ENCODE results near the gene C9orf72.

The C9orf72 gene

DNA sequence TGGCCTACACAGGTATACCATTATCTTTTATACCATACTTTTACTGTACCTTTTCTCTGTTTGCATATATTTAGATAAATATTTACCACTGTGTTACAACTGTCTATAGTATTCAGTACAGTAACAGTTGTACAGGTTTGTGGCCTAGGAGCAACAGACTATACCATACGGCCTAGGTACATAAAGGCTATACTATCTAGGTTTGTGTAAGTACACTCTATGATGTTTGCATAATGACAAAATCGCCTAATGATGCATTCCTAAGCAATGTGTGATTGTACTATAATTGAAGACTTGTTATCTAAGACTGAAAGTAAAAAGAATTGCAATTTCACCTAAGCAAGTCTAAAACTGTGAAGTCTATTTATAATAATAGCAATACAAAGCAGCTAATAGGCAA is 3.9 kb downstream of the C9orf72 start:
- peak; percentile 52 for DNase-seq (ENCODE audit: low read depth)
- H3K4me3 ChIP-seq (ENCODE audit: low read depth, low read length) = no peak overlapping the region
- TF ChIP-seq, protein P1, sequence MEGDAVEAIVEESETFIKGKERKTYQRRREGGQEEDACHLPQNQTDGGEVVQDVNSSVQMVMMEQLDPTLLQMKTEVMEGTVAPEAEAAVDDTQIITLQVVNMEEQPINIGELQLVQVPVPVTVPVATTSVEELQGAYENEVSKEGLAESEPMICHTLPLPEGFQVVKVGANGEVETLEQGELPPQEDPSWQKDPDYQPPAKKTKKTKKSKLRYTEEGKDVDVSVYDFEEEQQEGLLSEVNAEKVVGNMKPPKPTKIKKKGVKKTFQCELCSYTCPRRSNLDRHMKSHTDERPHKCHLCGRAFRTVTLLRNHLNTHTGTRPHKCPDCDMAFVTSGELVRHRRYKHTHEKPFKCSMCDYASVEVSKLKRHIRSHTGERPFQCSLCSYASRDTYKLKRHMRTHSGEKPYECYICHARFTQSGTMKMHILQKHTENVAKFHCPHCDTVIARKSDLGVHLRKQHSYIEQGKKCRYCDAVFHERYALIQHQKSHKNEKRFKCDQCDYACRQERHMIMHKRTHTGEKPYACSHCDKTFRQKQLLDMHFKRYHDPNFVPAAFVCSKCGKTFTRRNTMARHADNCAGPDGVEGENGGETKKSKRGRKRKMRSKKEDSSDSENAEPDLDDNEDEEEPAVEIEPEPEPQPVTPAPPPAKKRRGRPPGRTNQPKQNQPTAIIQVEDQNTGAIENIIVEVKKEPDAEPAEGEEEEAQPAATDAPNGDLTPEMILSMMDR (IDR thresholded peaks at IDR 0.05; ENCODE audit: control insufficient read depth, extremely low read depth, insufficient read depth) = no peak

DNA sequence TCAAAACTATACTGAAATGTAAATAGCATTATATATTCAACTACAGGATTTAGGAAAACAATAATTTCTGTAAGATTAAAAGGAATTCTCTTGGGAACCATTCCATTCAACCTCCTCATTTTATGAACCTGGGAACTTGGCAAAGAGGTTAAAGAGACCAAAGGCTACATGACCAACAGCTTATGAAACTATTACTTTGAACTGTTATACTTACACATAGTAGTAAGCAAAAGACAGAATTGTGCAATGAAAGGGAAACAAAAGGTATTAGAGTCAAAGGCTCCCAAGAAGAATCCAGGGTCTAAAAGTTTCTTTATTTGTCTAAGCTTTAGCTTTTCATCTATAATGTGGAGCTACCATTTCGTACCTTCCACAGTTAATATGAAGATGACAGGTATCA is 7.2 kb downstream of the C9orf72 start:
- TF ChIP-seq, protein P1 (IDR thresholded peaks at IDR 0.05; ENCODE audit: control insufficient read depth, extremely low read depth, insufficient read depth) = no peak
- no peak overlapping the region for H3K4me3 ChIP-seq (ENCODE audit: low read depth, low read length)
- DNase-seq (ENCODE audit: low read depth) = no peak

DNA sequence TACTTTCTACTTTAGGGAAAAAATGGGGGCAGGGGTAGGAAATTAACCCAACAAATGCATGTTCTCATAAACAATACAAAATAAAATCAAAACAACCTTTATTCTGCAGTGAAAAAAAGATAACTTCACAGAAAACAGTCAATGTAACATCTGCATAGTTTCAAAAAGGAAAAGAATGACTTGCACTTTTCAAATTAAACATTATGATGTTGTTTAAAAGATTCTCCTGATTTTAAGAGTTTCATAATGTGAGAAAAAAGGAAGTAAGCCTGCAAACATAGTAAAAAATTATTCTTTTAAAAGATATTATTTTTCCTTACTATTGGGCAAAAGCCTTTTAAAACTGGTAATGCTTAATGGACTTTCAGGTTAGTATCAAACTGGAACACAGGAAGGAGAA is 7.6 kb downstream of the C9orf72 start:
- no peak overlapping the region for H3K4me3 ChIP-seq (ENCODE audit: low read depth, low read length)
- TF ChIP-seq, protein P1 (IDR thresholded peaks at IDR 0.05; ENCODE audit: control insufficient read depth, extremely low read depth, insufficient read depth) = no peak

DNA sequence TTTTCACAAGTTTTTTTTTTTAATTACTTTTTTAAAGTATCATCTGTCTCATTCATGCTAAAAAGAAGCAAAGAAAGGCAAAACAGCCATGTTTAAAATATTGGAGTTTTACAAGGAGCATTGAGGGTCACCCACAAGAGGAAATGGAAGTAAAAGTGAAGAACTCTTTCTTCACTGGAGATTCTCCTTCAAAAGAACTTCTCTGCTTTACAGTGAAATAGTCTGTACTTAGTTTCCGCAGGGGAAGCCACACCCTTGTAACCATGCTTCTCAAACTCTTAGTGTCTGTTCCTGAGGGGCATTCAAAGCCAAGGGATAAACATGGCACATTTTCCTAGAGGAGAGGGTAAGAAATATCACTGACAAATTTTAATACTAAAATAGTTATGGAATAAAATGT is 8.6 kb downstream of the C9orf72 start:
- TF ChIP-seq, protein P1 (IDR thresholded peaks at IDR 0.05; ENCODE audit: control insufficient read depth, extremely low read depth, insufficient read depth) = no peak
- no peak overlapping the region for H3K4me3 ChIP-seq (ENCODE audit: low read depth, low read length)
- no peak for DNase-seq (ENCODE audit: low read depth)

More for the DNA sequence above, 7.6 kb downstream of the C9orf72 start:
- DNase-seq (ENCODE audit: low read depth) = no peak

DNA sequence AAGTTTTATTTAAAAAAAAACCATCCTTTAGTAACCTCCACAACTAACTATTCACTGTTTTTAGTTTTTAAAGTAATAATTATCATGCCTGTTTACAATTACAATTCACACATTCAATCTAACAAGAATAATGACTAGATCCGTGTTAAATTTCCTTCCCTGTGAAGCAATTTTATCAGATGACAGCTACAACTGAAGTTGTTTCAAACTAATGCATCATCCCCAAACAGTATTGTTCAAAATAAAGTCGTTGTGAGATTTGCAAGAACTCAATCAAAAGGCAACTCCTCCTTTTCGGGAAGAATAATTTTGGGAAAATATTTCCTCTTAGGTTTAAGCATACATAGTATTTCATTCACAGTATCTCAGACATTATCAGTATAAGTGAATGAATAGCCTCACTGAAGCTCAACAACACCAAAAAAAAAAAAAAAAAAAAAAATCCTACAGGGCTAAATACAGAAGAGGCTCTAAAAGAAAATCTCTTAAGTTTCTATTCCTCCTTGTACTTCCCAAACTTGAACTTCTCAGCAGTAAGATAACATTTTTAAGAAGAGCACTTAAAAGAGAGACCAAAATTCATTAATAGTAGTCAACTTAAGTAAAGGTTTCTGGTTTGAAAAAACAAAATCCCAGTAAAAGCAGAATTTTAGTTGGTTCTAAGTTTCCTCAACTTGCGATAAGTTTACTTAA is 9.4 kb downstream of the C9orf72 start:
- no peak overlapping the region for H3K4me3 ChIP-seq (ENCODE audit: low read depth, low read length)
- TF ChIP-seq, protein P1 (IDR thresholded peaks at IDR 0.05; ENCODE audit: control insufficient read depth, extremely low read depth, insufficient read depth) = no peak

DNA sequence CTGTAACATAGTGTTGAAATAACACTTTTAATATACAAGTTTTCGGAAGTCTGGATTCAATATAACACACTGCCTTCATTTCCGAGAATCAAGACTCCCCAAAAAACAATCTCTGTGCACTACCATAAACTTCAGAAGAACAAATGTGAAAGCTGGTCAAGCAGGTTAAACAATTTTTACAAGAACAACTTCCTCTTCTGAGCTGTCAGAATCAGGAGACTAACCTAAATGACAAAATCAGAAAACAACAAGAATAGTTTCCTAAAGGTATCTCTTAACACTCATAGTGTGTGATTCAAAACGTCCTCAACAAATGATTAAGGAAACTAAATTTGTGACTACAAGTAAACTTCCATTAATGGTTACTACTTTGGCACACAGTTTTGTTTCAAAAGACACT is 11.6 kb downstream of the C9orf72 start:
- DNase-seq (ENCODE audit: low read depth) = peak; percentile 54
- TF ChIP-seq, protein P1 (IDR thresholded peaks at IDR 0.05; ENCODE audit: control insufficient read depth, extremely low read depth, insufficient read depth) = no peak

More for the DNA sequence above, 9.4 kb downstream of the C9orf72 start:
- DNase-seq (ENCODE audit: low read depth) = no peak

DNA sequence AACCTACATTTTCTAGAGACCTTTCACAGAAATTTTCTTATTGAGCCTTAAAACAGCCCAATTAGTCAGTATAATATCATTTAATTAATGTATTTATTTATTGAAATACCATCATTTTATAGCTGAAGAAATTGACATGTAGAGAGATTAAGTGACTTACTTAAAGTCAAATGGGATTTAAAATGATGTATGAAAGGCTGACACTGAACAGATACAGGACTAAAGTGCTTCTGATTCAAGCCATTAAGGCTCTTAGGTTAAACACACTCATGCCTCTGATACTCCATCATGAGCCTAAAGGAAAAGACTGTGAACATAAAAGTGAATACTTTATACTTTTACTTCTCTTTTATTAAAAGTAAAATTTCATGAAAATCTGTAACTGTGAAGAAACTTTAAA is 12.8 kb downstream of the C9orf72 start:
- TF ChIP-seq, protein P1 (IDR thresholded peaks at IDR 0.05; ENCODE audit: control insufficient read depth, extremely low read depth, insufficient read depth) = no peak
- DNase-seq (ENCODE audit: low read depth) = no peak
- H3K4me3 ChIP-seq (ENCODE audit: low read depth, low read length) = no peak overlapping the region

More for the DNA sequence above, 11.6 kb downstream of the C9orf72 start:
- H3K4me3 ChIP-seq (ENCODE audit: low read depth, low read length) = no peak overlapping the region

All from LNCaP clone FGC (cell line).